HG03159 (cell line): Measurements from ENCODE around the gene PCBD2.
"Not testable (repeated sequence)": the region's sequence is repeated elsewhere in the genome, so short reads cannot be mapped to it uniquely, and the experiment has no call there.

ENCODE experiments used
- ATAC-seq: cut with Tn5 transposase; IDR thresholded peaks from one replicate; pipeline ENCODE4 v1.9.1; 2021; ENCODE audit warnings: mild to moderate bottlenecking, moderate library complexity; ENCODE audit not compliant: unreplicated experiment

PCBD2 gene

GRCh38 chr5:134957920-134958608 is 53.1 kb downstream of the PCBD2 start:
- ATAC-seq: no peak

- ATAC-seq: no peak
Measured at GRCh38 chr5:134958755-134959154, 53.8 kb downstream of the PCBD2 start.

DNA sequence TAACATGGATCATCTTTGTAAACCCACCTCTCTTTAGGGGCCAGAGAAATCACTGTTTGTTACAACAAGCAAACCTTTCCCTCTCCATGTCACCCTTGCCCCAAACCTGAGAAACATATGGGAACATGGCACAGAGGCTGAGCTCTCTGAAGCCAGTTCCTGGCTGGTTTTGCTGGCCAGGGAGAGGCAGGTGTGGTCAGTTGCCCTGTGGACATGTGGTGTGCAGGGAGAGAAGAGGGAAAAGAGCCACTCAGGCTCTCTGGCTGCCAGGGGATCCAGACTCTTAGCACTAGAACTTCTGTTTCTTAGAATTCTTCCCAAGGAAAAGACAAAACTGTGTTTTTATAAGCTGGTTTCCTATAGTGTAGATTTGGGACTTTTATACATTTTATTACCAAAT is 58.2 kb downstream of the PCBD2 start:
- no peak for ATAC-seq

DNA sequence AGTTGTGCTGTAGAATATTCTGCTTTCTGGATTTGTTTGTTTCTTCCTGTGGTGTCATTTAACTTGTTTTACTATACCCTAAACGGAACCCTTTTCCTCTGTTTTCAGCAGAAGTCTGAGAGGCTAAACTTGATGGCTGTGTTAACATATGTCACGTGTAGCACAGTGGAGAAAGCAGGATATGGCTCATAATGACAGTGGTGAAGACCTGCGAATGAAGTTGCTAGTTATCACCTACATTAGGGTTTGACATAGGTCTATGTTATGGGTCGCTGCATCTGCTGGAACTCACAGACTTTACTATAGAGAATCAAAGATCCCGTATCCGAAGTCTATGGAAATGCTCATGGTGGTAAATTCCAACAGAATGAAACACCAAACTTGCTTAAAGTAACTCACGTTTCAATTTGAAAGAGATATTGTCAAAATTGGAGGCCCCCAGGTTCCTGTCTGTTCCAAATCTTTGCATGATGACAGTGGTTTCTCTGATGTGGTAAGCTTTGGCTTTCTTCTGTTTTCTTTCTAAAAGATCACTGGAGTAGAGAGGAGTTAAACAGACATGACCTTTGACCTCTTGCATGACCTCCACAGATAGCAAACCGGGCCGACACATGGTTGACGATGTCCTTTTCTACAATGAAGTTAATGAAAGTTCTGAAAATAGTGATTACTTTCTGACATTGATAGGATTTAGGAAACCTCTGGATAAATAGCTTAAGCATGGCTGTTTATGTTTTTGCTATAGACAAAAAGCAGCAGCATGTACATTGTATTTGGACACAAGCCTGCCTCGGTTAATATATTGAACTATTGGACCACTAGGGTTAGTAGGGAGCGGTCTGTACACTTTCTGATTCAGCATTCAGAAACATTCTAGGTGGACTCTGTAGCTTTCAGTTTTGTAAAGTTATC is 59.7 kb downstream of the PCBD2 start:
- no peak for ATAC-seq

- no peak for ATAC-seq
Measured at GRCh38 chr5:134965271-134965825, 60.4 kb downstream of the PCBD2 start.

DNA sequence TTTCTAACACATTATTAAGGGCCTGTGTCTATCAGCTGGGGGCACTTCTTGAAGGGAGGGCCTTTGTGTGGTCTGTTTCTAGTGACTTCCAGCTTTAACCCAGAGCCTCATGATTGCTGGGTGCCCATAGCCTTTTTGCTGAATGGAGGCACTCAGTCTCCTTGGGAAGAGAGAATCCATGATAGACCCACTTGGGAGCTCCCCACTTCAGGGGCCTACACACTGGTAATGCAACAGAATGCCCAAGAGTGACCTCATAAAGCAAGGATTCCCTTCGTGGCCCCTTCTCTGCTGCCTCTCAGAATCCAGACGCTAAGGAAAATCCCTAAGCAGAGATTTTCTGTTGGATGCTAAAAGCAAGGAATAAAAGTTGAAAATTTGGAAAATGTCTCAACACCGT is 62.7 kb downstream of the PCBD2 start, which contains the start of gene CATSPER3:
Gene CATSPER3, plus strand, starts transcription at position 301 of the 400 bp plus-strand sequence. Its CDS starts 85 bp downstream, at position 386.
- no peak for ATAC-seq

DNA sequence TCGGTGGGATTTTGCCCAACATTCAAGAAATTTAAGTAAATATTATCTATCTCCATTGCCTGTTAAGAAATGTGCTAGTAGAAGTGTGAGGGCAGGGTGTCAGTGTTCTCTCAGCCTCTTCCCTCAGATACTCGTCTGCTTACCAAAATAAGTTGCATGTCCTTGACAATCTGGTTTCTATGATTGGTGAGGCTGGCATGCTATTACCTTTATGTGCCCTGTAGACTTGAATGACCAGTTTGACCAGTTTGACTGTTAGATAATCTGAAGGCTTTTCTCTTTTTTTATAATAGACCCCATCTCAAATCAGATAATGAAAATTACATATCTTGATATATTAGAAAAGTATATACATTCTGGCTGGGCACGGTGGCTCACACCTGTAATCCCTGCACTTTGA is 63.1 kb downstream of the PCBD2 start:
- no peak for ATAC-seq

- no peak for ATAC-seq
Measured at GRCh38 chr5:134969166-134969565, 64.2 kb downstream of the PCBD2 start.

DNA sequence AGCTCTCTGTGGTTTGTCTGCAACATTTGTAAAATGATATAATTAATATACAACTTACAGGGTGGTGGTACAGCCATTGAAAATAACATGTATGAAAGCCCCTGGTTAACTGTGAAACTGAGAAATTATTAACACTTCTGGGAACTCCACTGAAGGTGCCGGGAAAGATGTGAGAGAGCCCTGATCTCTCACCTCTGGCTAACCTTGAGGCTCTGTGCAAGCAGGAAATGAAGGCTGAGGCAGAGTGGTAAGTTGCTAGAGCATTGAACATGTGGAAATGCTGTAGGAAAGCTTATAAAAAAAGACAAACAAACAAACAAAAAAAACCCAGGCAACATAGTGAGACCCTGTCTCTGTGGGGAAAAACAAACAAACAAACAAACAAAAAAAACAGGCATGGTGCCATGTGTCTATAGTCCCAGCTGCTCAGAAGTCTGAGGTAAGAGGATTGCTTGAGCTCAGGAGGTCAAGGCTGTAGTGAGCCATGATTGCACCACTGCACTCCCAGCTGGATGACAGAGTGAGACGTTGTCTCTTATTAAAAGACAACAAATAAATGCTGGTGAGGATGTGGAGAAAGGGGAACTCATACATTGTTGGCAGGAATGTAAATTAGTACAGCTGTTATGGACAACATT is 70.3 kb downstream of the PCBD2 start:
- ATAC-seq: no peak

GRCh38 chr5:134975843-134976242 is 70.9 kb downstream of the PCBD2 start:
- no peak for ATAC-seq

GRCh38 chr5:134976841-134977240 is 71.9 kb downstream of the PCBD2 start:
- no peak for ATAC-seq

- ATAC-seq: no peak
Measured at GRCh38 chr5:134979416-134979815, 74.5 kb downstream of the PCBD2 start.

DNA sequence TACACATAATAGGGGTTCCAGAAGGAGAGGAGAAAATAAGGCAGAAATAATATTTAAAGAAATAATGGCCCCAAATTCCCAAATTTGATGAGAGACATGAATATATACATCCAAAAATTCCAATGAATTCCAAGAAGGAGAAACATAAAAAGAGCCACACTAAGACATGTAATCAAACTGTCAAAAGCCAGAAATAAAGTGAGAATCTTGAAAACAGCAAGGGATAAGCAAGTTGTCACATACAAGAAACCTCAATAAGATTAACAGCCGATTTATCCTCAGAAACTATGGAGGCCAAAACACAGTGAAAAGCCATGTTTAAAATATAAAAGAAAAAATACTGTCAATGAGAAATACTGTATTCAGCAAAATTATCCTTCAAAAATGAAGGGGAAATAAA is 77.3 kb downstream of the PCBD2 start:
- ATAC-seq: no peak

DNA sequence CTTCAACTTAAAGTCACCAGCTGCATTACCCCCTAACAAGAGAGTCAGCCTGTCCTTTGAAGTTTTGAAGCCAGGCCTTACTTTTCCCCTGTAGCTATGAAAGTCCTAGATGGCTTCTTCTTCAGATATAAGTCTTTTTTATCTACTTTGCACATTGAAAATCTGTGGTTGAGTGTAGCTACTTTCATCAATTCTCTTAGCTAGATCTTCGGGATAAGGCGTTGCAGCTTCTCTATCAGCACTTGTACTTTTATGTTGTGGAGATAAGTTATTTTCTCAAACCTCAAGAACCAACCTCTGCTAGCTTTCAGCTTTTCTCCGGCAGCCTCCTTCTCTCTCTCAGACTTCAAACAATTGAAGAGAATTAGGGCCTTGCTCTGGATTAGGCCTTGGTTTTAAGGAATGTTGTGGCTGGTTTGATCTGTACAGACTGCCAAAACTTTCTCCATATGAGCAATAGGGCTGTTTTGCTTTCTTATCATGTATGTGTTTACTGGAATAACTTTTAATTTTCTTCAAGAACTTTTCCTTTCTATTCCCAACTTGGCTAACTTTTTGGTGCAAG is 84.4 kb downstream of the PCBD2 start:
- ATAC-seq: no peak

GRCh38 chr5:134990183-134990582 is 85.3 kb downstream of the PCBD2 start:
- not testable (repeated sequence) for ATAC-seq

- no peak for ATAC-seq
Measured at GRCh38 chr5:134992148-134992547, 87.2 kb downstream of the PCBD2 start.

DNA sequence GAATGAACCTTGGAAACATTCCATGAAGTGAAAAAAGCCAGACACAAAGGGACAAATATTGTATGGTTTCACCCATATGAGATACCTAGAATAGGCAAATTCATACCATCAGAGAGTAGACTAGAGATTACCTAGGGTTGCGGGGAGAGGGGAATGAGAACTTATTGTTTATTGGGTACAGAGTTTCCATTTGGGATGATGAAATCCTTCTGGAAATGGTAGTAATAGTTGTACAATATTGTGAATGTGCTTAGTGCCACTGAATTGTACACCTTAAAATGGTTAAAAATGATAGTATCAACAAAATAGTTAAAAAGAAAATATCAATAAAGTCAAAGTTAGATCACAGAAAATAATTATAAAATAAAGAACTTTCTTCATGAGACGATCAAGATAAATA is 88.2 kb downstream of the PCBD2 start:
- ATAC-seq: no peak

GRCh38 chr5:134994560-134995156 is 89.7 kb downstream of the PCBD2 start:
- ATAC-seq: no peak

DNA sequence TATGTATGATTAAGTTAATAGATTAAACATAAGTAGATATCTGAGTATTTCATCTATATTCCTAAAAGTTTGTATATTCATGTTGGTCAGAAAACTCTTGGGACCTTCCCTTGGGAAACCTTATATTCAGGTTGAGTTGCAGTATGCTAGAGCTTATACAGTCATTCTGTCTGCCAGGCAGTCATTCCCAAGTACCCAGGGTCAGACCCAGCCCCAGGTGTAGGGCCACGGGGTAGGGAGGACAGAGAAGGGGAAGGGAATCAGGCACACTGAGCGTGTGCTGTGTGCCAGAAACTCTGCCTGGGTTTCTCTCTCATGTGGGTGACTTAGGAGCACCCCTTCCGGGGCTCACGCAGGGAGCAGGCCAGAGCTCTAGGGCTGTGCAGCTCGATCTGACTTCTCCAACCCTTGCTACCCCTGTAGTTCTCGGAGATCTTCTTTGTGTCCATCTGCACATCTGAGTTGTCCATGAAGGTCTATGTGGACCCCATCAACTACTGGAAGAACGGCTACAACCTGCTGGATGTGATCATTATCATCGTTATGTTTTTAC is 91.0 kb downstream of the PCBD2 start:
- ATAC-seq: no peak

- no peak for ATAC-seq
Measured at GRCh38 chr5:134997015-134997414, 92.1 kb downstream of the PCBD2 start.
